Measurements from ENCODE around the gene HSPB9.

- TF ChIP-seq POLR2AphosphoS5 (IDR thresholded peaks at IDR 0.05; ENCODE audit: insufficient read depth in 1 of 2, low read depth in 1 of 2): no peak
- TF ChIP-seq, protein P1, sequence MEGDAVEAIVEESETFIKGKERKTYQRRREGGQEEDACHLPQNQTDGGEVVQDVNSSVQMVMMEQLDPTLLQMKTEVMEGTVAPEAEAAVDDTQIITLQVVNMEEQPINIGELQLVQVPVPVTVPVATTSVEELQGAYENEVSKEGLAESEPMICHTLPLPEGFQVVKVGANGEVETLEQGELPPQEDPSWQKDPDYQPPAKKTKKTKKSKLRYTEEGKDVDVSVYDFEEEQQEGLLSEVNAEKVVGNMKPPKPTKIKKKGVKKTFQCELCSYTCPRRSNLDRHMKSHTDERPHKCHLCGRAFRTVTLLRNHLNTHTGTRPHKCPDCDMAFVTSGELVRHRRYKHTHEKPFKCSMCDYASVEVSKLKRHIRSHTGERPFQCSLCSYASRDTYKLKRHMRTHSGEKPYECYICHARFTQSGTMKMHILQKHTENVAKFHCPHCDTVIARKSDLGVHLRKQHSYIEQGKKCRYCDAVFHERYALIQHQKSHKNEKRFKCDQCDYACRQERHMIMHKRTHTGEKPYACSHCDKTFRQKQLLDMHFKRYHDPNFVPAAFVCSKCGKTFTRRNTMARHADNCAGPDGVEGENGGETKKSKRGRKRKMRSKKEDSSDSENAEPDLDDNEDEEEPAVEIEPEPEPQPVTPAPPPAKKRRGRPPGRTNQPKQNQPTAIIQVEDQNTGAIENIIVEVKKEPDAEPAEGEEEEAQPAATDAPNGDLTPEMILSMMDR (IDR thresholded peaks at IDR 0.05): no peak
Measured at GRCh38 chr17:42155614-42156045, 33.0 kb downstream of the HSPB9 start.

Measured in vagina (tissue), 2 donors.